HPDE6-E6E7 (cell line): Measurements from ENCODE around the gene CCNL2.
"Not testable (repeated sequence)": the region's sequence is repeated elsewhere in the genome, so short reads cannot be mapped to it uniquely, and the experiment has no call there.

ENCODE experiments used
- DNase-seq: peaks from one replicate; pipeline ENCODE4 v3.0.0; 2011; ENCODE audit warnings: missing footprints; ENCODE audit errors: extremely low spot score

CCNL2 gene

DNA sequence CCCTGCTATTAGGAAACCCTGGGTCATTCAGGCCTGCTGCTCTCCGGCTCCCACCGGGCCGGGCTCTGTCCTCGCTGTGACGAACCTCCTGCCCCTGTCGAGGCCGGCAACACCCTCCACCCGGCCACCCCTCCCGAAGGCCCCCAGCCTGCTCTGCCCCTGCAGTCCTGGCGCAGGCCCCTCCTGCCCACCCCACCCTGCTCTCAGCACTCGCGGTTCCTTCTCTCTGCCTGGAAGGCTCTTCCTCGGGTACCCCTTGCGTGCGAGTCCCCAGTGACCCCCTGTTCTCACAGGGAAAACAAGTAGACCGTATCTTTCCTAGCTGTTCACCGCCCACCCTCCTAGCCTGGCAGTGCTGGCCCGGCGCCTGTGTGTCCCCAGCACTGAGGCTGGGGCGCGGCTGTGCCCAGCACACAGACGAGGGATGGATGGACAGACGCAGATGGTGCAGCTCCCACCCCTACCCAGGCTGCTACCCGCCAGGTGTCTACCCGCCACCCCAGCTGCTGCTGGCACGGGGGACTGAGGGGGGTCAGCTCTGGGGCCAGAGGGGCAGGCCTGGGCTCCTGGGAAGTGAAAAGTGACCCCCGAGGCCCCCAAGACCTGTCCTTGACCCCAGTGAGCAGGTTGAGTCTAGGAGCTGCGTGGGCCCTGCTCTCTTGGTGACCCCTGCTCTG, 33.3 kb upstream of the CCNL2 start:
- DNase-seq = no peak

DNA sequence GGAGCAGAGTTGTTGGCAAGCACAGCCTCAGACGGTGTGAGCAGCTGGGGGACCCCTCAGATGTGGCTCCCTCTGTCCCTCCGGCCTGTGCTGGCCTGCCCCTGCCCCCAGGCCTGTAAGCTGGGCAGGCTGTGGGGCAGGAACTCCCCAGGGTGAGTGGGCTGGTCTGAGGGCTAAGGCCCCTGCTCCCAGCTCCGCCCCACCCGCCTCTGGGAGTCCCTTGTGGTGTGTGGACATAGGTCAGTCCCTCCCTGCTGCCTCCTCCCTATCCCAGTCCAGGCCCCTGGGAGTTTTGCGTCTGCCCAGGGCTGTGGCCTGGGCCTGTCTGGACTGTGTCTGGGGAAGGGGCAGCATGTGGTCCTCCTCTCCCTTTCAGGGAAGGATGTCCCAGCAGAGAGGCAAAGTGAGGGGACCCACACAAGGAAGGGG, 32.7 kb upstream of the CCNL2 start:
- no peak for DNase-seq

DNA sequence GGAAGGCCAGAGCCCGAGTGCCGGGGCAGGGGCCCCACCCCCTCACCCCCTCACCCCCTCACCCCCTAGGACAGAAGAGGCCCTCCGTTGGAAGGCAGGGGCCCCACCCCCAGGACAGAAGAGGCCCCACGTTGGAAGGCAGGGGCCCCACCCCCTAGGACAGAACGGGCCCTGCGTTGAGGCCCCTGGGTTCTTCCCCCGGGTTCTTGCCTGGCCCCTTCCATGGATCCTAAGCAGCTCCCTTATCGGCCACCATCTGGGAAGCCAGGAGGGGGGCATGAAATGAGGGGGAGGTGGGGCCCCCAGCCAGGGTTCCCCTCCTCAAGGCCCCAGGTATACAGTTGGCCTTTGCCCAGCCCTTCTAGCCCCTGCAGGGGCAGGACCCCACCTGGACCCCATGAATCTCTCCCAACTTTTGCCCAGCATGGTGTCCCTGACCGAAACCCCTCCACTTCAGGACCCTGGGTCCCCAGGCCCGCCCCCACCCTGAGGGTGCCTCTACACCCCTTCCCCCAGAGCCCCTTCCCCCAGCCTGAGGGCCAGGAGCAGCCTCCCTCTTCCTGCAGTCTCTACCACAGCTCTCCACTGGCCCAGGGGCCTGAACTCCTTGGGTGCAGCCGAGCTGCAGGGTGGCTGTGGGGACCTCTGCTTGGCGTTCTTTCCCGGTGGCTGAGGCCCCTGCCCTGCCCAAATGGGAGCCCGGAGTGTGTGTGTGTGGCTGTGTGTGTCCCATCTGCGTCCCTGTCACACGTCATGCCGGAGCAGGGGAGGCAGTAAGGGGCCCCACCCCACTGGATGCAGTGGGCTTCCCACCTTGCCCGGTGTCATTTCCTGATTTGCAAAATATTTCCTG, 32.1 kb upstream of the CCNL2 start:
- DNase-seq = no peak

DNA sequence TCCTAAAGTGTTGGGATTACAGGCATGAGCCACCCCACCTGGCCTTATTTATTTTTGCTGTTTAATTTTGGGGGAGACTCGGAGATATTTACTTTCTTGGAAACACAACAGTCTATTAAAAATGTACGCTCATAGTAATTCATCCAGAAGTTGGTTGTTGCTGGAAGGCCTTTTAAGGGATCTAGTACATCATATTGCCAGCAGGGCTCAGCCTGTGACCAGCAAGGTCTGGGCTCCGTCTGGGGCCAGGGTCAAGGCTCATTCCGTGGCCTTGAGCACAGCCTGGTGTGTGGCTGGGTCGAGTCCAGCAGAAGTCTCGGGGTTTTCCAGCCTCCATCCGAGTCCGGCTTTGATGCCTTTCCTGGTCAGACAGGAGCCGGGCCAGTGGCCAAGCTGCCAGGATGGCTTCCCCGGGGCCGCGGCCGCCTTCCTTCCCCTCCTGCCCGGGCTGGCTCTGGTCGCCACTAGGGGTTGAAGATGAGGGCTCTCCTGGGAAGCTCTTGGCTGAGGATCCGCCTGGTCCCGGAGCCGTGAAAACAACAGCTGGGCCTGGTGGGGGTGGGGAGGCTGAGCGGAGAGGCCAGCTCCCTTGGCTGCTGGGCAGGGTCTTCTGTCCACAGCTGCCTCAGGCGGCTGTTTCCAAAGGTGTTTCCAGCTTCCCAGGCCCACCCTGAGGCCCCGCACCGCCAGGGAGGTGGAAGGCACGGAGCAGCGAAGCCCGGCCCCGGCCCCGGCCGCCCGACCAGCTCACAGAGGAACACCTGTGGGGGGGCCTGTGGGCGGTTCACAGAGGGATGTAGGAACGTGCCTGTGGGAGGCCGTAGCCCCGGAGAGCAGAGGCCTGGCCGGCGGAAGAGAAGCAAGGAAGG, 31.2 kb upstream of the CCNL2 start:
- DNase-seq = no peak

DNA sequence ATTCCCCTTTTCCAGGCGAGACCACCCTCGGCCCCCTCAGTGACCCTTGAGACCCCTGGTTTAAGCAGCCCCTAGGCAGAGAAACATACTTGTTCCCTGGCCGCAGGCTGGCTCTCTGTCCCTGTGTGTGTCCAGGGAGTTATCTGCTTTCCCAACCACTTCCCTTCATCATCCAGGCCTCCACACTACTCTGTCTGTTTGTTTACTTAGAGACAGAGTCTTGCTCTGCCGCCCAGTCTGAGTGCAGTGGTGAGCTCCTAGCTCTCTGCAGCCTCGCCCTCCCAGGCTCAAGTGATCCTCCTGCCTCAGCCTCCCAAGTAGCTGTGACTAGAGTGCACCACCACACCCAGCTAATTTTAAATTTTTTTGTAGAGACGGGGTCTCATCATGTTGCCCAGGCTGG, 30.5 kb upstream of the CCNL2 start:
- no peak for DNase-seq

DNA sequence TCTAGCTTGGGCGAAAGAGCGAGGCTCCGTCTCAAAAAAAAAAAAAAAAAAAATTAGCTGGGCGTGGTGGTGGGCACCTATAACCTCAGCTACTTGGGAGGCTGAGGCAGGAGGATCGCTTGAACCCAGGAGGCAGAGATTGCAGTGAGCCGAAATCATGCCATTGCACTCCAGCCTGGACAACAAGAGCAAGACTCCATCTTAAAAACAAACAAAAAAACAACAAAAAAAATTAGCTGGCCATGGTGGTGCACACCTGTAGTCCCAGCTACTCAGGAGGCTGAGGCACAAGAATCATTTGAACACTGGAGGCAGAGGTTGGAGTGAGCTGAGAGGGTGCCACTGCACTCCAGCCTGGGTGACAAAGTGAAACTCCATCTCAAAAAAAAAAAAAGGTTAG, 29.8 kb upstream of the CCNL2 start:
- DNase-seq = not testable (repeated sequence)

DNA sequence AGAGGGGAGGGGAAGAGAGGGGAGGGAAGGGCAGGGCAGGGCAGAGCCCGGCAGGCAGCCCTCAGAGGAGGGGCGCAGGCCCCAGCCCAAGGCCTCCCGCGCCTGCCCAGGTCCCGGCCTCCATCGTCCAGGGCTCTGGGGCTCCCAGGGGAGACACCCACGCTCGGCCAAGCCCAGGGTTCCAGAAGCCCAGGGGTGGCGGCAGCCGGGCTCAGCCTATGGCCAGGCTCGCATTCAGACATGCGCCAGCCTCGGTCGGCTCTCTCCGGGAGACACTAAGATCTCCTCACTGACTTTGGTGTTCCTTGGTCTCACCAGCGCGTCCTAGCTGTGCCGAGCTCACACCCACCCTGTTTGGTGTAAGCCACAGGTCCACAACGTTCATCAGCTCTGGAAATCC, 29.0 kb upstream of the CCNL2 start:
- no peak for DNase-seq

DNA sequence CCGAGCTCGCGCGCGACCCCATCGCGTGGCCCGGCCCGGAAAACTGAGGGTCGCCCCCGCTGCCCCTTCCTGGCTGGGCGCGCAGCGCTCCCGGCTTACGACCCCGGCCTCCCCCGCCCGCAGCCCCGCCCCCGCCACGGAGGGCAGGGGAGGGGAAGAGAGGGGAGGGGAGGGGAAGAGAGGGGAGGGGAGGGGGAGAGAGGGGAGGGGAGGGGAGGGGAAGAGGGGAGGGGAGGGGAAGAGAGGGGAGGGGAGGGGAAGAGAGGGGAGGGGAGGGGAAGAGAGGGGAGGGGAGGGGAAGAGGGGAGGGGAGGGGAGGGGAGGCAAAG, 28.6 kb upstream of the CCNL2 start:
- DNase-seq = no peak

DNA sequence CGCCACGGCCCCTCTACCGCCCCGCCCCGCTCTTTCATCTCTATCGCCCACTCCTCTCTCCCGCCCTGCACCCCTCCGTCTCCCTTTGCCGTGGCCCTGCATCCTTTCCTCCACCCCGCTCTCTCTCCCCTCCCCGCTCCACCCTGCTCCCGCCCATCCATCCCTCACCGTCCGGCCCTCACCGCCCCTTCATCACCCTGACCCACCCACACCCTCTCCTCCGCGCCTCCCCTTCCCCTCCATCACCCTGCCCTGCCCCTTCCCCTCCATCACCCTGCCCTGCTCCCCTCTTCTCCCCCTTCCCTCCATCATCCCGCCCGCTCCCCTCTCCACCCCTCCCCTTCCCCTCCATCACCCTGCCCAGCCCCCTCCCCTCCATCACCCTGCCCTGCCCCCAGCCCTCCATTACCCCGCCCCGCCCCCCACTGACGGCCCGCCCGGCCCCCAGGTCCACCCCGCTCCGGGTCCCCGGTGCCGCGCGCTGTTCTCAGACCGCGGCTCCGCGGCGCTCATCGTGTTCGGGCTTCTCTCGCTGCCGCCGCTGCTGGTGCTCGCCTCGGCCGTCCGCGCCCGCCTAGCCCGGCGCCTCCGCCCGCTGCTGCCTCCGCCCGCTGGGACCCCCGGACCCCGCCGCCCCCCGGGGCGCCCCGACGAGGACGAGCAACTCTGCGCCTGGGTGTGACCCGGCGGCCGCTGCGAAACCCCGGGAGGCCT, 28.1 kb upstream of the CCNL2 start:
- DNase-seq = no peak

DNA sequence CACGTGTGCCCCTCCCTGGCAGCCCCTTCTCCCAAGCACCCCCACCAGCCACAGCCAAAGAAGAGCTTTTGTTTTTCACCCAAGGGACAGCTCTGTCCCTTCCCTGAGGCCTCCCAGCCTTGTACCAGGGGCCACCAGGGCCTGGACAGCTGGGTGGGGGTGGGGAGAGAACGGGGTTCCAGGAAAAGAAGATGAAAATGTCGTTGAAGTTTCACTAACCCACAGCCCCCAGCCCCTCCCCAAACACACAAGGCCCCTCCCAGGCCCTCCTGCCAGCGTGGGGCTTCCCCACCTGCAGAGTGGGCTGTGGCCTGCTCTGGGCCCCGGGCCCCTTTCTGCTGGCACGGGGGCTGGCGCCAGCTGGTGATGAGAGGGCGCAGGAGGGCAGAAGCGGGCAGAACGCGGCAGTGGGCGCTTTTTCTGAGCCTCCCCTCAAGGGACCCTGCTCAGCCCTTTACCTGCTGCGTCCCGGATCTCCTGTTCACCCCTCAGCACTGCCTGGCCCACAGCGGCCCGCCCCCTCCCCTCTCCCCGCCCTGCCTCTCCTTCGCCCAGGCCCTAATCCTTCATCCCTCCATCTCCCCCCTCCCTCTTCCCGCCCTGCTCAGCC, 27.5 kb upstream of the CCNL2 start:
- no peak for DNase-seq

DNA sequence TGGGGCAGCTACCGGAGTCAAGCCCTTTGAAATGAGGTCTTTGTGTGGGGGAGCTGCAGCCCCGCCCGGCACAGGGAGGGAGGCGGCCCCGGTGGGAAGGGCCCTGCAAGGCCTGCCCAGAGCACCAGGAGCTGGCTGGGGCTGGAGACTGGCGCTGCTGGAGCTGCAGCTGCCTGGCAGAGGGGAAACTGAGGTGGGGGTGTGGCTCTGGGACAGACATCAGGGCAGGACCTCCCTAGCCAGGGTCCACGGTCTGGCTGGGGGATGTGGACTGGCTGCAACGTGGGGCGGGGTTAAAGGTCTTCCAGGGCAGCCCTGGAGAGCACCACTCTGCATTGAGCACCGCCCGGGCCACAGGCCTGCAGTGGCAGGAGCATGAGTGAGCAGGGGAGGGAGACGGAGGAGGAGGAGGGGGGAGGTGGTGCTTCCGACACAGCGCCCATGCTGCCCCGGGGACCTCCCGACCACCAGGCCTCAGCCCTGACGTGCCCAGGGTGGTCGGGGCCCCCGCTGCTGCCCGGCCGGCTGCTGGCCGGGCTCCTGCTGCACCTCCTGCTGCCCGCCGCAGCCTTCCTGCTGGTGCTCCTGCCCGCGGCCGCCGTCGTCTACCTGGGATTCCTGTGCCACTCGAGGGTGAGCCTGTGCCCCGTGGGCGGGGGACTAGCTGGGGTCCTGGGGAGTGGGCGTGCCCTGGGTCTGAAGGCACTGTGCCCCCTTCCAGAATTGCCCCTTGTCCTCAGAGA, 26.8 kb upstream of the CCNL2 start:
- no peak for DNase-seq

DNA sequence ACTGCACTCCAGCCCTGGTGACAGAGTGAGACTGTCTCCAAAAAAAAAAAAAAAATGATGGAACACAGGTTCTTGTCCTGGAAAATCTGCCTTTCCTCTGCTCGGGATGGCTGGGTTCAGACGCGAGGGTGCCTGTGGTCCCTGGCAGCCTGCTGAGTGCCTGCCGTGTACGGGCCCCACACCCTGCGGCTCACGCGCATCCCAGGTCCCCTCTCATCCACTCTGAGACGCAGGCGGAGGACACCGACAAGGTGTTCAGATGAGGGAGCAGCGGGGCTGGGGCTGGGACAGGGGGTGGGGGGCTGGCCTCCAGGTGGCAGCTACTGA, 26.3 kb upstream of the CCNL2 start:
- DNase-seq = no peak

DNA sequence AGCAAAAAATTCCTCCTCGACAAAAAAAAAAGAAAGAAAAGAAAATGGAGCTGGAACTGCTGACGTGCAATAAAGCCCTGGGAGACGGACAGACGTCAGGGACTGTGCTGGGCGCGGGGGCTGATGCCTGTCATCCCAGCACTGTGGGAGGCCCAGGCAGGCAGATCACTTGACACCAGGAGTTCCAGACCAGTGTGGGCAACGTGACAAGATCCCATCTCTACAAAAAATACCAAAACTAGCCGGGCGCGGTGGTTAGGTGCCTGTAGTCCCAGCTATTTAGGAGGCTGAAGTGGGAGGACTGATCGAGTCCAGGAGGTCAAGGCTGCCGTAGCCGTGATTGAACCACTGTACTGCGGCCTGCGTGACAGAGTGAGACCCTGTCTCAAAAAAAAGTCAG, 25.6 kb upstream of the CCNL2 start:
- no peak for DNase-seq

DNA sequence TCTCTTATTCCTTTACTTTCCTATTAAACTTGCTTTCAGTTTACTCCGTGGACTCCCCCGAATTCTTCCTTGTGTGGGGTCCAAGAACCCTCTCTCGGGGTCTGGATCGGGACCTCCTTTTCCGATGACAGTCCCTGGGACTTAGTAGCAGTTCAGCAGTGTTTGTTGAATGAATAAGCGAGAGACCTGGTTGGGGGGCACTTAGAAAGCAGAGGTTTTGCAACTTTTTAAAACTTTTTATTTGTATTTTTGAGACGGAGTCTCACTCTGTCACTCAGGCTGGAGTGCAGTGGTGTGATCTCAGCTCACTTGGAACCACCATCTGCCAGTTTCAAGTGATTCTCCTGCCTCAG, 24.1 kb upstream of the CCNL2 start:
- no peak for DNase-seq

DNA sequence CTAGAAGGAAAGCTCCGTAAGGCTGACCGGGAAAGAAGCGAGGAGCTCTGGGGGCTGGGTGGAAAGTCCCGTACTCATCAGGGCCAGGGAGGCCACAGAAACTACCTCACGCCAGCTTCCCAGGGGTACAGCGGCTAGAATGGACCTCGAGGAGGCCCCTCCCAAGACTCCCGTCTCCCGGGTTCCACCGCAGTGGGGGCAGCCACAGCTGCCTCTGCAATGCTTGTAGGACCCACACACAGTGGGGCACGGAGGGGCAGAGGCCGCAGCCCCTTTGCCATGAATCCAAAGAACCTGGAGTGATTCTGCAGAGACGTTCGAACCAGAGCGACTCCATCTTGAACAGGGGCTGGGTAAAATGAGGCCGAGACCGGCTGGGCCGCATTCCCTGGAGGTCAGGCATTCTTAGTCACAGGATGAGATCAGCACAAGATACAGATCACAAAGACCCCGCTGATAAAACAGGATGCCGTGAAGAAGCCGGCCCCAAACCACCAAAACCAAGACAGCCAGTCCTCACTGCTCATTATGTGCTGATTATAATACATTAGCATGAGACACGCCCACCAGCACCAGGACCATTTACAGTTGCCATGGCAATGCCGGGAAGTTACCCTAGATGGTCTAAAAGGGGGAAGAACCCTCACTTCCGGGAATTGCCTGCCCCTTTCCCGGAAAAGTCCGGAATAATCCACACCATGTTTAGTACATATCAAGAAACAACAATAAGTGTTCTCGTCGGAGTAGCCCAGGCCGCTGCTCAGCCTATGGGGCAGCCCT, 23.5 kb upstream of the CCNL2 start:
- no peak for DNase-seq

DNA sequence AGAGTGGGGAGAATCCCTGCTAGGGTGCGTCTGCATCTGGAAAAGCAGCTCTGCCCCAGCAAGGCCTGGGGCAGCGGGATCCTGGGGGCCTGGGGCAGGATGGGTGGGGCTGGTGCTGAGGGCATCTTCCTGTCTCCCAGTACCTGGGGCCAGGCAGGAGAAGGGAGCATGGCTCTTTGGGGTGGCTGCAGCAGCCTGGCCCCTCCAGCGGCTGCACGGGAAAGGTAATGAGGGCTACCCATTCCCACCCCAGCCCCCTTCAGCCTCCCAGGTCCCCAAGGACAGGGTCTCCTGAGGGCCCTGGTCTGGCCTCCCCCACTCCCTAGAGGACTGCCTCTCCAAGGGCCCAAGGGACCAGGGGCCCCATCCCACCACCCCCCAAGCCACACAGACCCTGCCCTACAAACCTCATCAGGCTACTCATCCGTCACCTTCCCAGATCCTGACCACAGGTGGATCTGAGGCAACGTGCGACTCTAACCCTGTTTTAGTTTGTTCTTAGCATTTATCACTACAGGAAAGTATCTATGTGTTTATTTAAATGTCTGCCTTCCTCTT, 22.9 kb upstream of the CCNL2 start:
- DNase-seq = no peak

DNA sequence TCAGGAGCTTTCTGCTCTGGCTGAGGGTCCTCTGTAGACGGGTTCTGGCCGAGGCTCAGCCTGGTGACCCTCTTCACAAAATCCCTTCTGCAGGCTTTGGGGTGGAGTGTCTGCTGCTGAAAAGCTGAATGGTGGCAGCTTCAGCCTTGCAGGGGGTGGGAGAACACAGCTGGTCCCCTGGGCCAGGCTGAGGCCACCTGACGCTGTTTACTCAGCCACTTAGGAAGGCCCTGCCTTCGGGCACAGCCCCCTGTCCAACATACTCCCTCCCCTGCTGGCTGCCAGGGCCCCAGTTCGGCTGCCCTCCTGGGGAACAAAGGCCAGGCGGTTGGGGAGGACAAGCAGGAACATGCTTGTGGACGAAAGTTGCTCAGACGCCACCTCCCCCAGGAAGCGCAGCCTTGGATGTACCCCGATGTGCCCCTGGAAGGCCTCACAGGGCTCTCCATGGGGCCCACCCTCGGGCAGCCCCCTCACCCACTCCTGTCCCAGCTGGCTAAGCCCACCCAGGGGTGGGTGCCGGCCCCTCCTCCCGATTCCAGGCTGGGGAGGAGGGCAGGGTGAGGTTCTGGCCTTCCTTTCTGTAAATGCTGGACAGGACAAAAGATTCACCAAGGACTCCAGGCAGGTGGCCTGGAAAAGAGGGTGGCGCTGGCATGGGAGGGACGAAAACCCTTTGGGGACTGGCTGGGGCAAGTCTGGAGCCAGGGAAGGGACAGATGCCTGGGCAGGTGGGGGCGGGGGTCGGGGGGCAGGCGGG, 22.2 kb upstream of the CCNL2 start, which contains the start of gene ANKRD65:
Gene ANKRD65, minus strand, starts transcription at position 130 of the 760 bp plus-strand sequence. CDS start 271 bp downstream, outside the sequence.
- no peak for DNase-seq

DNA sequence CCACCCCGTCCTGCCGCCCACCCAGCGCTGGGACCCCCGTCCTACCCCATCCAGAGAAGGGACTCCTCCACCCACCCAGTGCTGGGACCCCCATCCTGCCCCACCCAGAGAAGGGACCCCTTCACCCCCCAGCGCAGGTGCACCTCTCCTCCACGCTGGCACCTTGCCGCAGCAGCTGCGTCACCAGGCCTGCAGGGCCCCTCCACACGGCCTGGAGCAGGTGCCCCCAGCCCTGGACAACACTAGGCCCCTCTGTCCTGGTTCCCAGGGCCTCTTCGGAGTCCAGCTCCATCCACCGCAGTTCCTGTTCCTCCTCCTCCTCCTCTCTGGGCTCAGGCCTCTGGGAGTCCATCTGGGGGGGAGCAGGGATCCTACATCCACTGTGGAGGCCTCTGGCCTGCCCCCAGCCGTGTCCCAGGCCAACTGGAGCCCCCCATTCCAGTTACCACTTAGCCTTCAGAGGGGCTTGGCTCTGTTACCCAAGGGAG, 21.6 kb upstream of the CCNL2 start:
- DNase-seq = no peak
